GM13977 (cell line): Measurements from ENCODE around the gene NLRP4.

Source experiments
- DNase-seq: peaks from one replicate; pipeline ENCODE4 v3.0.0; 2012; ENCODE audit warnings: low spot score
- in situ Hi-C: fragments of 300-500 bp; cut with MboI; formaldehyde crosslinking; loops from one replicate; pipeline ENCODE4 v1.12.0; 2022; ENCODE audit warnings: low sequenced_read_pairs, low pct_unique_long_range_greater_than_20kb, mixed read lengths, inconsistent platforms; ENCODE audit not compliant: unreplicated experiment
- TF ChIP-seq, protein P1 (sequence below): IDR thresholded peaks from 2 replicates; pipeline ENCODE4 v1.5.1; 2012; ENCODE audit warnings: mild to moderate bottlenecking, control low read depth; ENCODE audit not compliant: insufficient read depth; ENCODE audit errors: extremely low read depth, missing control alignments

NLRP4 gene

DNA sequence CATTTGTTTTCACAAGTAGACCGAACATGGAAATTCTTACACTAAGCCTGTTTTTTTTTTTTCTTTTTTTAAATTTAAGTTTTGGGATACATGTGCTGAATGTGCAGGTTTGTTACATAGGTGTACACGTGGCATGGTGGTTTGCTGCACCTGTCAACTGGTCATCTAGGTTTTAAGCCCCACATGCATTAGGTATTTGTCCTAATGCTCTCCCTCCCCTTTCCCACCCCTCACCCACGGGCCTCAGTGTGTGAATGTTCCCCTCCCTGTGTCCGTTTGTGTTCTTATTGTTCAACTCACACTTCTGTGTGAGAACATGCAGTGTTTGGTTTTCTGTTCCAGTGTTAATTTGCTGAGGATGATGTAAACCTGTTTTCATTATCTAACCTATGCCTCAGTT lies 2.6 kb downstream of the NLRP4 start:
- TF ChIP-seq, protein P1, sequence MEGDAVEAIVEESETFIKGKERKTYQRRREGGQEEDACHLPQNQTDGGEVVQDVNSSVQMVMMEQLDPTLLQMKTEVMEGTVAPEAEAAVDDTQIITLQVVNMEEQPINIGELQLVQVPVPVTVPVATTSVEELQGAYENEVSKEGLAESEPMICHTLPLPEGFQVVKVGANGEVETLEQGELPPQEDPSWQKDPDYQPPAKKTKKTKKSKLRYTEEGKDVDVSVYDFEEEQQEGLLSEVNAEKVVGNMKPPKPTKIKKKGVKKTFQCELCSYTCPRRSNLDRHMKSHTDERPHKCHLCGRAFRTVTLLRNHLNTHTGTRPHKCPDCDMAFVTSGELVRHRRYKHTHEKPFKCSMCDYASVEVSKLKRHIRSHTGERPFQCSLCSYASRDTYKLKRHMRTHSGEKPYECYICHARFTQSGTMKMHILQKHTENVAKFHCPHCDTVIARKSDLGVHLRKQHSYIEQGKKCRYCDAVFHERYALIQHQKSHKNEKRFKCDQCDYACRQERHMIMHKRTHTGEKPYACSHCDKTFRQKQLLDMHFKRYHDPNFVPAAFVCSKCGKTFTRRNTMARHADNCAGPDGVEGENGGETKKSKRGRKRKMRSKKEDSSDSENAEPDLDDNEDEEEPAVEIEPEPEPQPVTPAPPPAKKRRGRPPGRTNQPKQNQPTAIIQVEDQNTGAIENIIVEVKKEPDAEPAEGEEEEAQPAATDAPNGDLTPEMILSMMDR = no peak
- no peak for DNase-seq
- in situ Hi-C loops = no loop called here

DNA sequence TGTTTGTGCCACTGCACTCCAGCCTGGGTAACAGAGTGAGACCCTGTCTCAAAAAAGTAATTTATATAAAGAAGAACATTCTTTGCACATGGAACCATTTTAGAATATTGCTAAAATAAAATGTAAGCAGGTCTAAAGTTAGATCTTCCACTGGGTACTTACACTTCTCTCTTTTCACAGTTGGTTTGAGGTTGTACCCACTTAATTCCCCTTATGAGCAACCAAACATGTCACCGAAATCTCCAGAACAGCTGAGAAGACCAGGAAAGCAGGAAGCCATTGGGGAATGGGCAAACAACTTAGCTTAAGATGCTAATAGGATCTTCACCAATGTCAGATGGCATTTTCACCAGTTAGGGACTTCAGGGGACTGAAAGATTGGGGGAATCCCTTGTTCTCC lies 18.8 kb downstream of the NLRP4 start:
- TF ChIP-seq, protein P1 = no peak
- no peak for DNase-seq
- in situ Hi-C loops = no loop called here

DNA sequence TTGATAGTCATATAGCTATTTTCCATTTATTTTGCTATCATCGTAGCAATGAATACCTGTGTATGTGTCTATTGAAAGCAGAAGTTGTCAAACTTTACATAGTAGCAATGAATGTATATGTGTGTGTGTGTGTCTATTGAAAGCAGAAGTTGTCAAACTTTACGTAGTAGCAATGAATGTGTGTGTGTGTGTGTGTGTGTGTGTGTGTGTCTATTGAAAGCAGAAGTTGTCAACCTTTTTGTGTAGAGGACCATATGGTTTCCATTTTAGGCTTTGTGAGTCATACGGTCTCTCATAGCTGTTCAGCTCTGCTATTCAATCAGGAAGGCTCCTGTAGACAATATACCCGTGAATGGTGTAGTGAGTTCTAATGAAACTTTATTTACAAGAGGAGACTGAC lies 20.8 kb downstream of the NLRP4 start:
- DNase-seq = no peak
- TF ChIP-seq, protein P1 = no peak
- in situ Hi-C loops = no loop called here

DNA sequence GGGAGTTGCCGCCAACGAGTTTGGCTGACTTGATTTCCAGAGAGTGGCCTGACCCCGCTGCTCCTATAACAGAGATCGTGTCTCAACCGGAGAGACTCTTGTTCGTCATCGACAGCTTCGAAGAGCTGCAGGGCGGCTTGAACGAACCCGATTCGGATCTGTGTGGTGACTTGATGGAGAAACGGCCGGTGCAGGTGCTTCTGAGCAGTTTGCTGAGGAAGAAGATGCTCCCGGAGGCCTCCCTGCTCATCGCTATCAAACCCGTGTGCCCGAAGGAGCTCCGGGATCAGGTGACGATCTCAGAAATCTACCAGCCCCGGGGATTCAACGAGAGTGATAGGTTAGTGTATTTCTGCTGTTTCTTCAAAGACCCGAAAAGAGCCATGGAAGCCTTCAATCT lies 21.6 kb downstream of the NLRP4 start:
- in situ Hi-C loops = no loop called here

DNA sequence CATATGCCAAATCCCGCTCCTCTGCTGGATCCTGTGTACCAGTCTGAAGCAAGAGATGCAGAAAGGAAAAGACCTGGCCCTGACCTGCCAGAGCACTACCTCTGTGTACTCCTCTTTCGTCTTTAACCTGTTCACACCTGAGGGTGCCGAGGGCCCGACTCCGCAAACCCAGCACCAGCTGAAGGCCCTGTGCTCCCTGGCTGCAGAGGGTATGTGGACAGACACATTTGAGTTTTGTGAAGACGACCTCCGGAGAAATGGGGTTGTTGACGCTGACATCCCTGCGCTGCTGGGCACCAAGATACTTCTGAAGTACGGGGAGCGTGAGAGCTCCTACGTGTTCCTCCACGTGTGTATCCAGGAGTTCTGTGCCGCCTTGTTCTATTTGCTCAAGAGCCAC lies 22.1 kb downstream of the NLRP4 start:
- in situ Hi-C loops = no loop called here
- no peak for DNase-seq
- TF ChIP-seq, protein P1 = no peak

More for the DNA sequence above, 21.6 kb downstream of the NLRP4 start:
- no peak for DNase-seq
- TF ChIP-seq, protein P1 = no peak

DNA sequence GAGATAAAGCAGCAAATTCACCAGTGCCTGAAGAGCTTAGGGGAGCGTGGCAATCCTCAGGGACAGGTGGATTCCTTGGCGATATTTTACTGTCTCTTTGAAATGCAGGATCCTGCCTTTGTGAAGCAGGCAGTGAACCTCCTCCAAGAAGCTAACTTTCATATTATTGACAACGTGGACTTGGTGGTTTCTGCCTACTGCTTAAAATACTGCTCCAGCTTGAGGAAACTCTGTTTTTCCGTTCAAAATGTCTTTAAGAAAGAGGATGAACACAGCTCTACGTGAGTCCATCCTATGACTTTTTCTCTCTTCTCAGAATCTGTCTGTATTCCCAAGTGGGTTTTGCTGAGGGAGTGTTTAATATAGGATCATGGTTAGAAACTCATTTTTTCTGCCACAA lies 22.6 kb downstream of the NLRP4 start:
- TF ChIP-seq, protein P1 = no peak
- in situ Hi-C loops = no loop called here

DNA sequence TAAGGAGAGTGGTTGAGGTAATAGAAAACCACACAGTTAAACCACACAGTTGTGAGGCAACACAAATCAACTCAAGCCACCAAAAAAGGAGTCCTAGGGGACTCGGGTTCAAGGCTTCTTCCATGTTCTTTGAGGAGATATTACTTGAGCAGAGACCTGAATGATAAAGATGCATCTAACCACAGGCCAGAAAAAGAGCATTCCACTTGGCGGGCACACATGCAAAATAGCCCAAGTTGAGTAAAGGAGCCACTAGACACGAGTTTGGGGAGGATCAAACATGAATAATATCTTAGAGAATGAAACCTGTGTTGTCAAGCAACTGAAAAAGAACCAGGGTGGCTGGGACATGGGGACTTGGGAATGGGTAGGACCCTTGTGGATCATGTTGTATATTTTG lies 30.2 kb downstream of the NLRP4 start:
- TF ChIP-seq, protein P1 = no peak
- in situ Hi-C loops = no loop called here
- DNase-seq = no peak

More for the DNA sequence above, 22.6 kb downstream of the NLRP4 start:
- no peak for DNase-seq
